Activated CD4-positive, alpha-beta memory T cell treated with anti-CD3 and anti-CD28 coated beads, Interleukin-2, amount 10 ng/mL, durations not matched to agents 7 days and 5 days (primary cell): ENCODE data around the gene SLAMF1. TPM values are rescaled to one million over a fixed set of nuclear protein-coding genes. Genes with fewer than 3 reads are reported as not detected.

Source experiments
- CTCF ChIA-PET: fragments of 350-600 bp; sonication (Branson Sonifier 250); formaldehyde crosslinking; loops from one replicate; lab custom pipeline; 2021; ENCODE audit warnings: antibody characterized with exemption, inconsistent platforms; lab: Charles Lee
- POLR2A ChIA-PET: fragments of 350-600 bp; sonication (Branson Sonifier 250); formaldehyde crosslinking; loops from one replicate; lab custom pipeline; 2021; ENCODE audit warnings: antibody characterized with exemption; lab: Charles Lee
- DNase-seq: peaks from one replicate; pipeline ENCODE4 v3.0.0-alpha.2; 2020
- H3K27ac Mint-ChIP-seq: one replicate; pipeline ENCODE4 v1.8.0; 2021; ENCODE audit warnings: mild to moderate bottlenecking, mixed read lengths
- H3K27me3 Mint-ChIP-seq: one replicate; pipeline ENCODE4 v1.8.0; 2021; ENCODE audit warnings: mixed read lengths
- H3K36me3 Mint-ChIP-seq: one replicate; pipeline ENCODE4 v1.8.0; 2021; ENCODE audit warnings: low read depth, mixed read lengths
- H3K4me1 Mint-ChIP-seq: one replicate; pipeline ENCODE4 v1.8.0; 2021; ENCODE audit warnings: mixed read lengths
- H3K4me3 Mint-ChIP-seq: one replicate; pipeline ENCODE4 v1.8.0; 2021; ENCODE audit warnings: mild to moderate bottlenecking, mixed read lengths
- H3K9me3 Mint-ChIP-seq: one replicate; pipeline ENCODE4 v1.8.0; 2021; ENCODE audit warnings: mixed read lengths
- total RNA-seq, 2 experiments: library from RNA; stranded (reverse); gene quantifications; one replicate each; pipeline ENCODE4 v1.2.3, GENCODE V29; 2021

Gene SLAMF1
- total RNA-seq, 2 experiments from 2014 or later = 106 to 113 TPM

- H3K36me3 Mint-ChIP-seq = peaks cover 93% of the 10 kb centered on the region
- peak overlapping the region; percentile 95 for H3K27ac Mint-ChIP-seq
- CTCF ChIA-PET = interaction anchor here (0.8 to 1.2 kb wide), 3 partner anchors 8 to 9 kb away, joined by 3 to 4 read pairs (median 3); no protein-coding TSS in a partner anchor
- no peaks in the 10 kb centered on the region for H3K27me3 Mint-ChIP-seq
- H3K4me1 Mint-ChIP-seq = peaks cover 95% of the 10 kb centered on the region
- peak; percentile 73 for DNase-seq
- POLR2A ChIA-PET = interaction anchor here (1.0 to 1.8 kb wide), 5 partner anchors 8 to 27 kb away, joined by 3 to 11 read pairs (median 10); partner anchors contain the start of gene SLAMF1
- peak overlapping the region; percentile 70 for H3K4me3 Mint-ChIP-seq
- H3K9me3 Mint-ChIP-seq = no peaks in the 10 kb centered on the region
Measured at GRCh38 chr1:160637821-160638539, 8.9 kb downstream of the SLAMF1 start.

- peak overlapping the region; percentile 95 for H3K27ac Mint-ChIP-seq
- H3K4me1 Mint-ChIP-seq = peaks cover 94% of the 10 kb centered on the region
- H3K4me3 Mint-ChIP-seq = peak overlapping the region; percentile 70
- H3K9me3 Mint-ChIP-seq = no peaks in the 10 kb centered on the region
- peaks cover 91% of the 10 kb centered on the region for H3K36me3 Mint-ChIP-seq
- DNase-seq = no peak
- ChIA-PET CTCF (interaction anchor here (1.2 kb wide), 1 partner anchor 9 kb away, joined by 3 read pairs; no protein-coding TSS in a partner anchor), POLR2A (interaction anchor here (0.9 to 1.8 kb wide), 6 partner anchors 8 to 28 kb away, joined by 4 to 11 read pairs (median 8); partner anchors contain the start of gene SLAMF1)
- no peaks in the 10 kb centered on the region for H3K27me3 Mint-ChIP-seq
Measured at GRCh38 chr1:160637065-160637464, 9.8 kb downstream of the SLAMF1 start.

GRCh38 chr1:160636547-160636946, 10.3 kb downstream of the SLAMF1 start:
- Mint-ChIP-seq H3K9me3 (no peaks in the 10 kb centered on the region), H3K27ac (peak overlapping the region; percentile 95), H3K4me3 (no peak overlapping the region), H3K36me3 (peaks cover 91% of the 10 kb centered on the region), H3K4me1 (peaks cover 94% of the 10 kb centered on the region), H3K27me3 (no peaks in the 10 kb centered on the region)
- POLR2A ChIA-PET = interaction anchor here (0.9 to 1.8 kb wide), 3 partner anchors 10 to 28 kb away, joined by 4 to 5 read pairs (median 4); partner anchors contain the start of gene SLAMF1
- DNase-seq = no peak
- CTCF ChIA-PET = no interaction called here

- H3K9me3 Mint-ChIP-seq = no peaks in the 10 kb centered on the region
- H3K27ac Mint-ChIP-seq = peak overlapping the region; percentile 95
- H3K27me3 Mint-ChIP-seq = no peaks in the 10 kb centered on the region
- peaks cover 95% of the 10 kb centered on the region for H3K4me1 Mint-ChIP-seq
- CTCF ChIA-PET = no interaction called here
- POLR2A ChIA-PET = interaction anchor here (0.6 to 1.0 kb wide), 3 partner anchors 14 to 39 kb away, joined by 3 to 4 read pairs (median 3); no protein-coding TSS in a partner anchor
- H3K4me3 Mint-ChIP-seq = no peak overlapping the region
- no peak for DNase-seq
- H3K36me3 Mint-ChIP-seq = peaks cover 94% of the 10 kb centered on the region
Measured at GRCh38 chr1:160636076-160636475, 10.8 kb downstream of the SLAMF1 start.

- peaks cover 97% of the 10 kb centered on the region for H3K36me3 Mint-ChIP-seq
- H3K4me1 Mint-ChIP-seq = peaks cover 97% of the 10 kb centered on the region
- H3K9me3 Mint-ChIP-seq = no peaks in the 10 kb centered on the region
- peak overlapping the region; percentile 40 for H3K4me3 Mint-ChIP-seq
- H3K27me3 Mint-ChIP-seq = no peaks in the 10 kb centered on the region
- CTCF ChIA-PET = interaction anchor here (0.6 kb wide), 1 partner anchor 16 kb away, joined by 3 read pairs; no protein-coding TSS in a partner anchor
- POLR2A ChIA-PET = interaction anchor here (0.6 to 1.3 kb wide), 5 partner anchors 10 to 41 kb away, joined by 3 to 4 read pairs (median 3); no protein-coding TSS in a partner anchor
- DNase-seq = no peak
- peak overlapping the region; percentile 89 for H3K27ac Mint-ChIP-seq
Measured at GRCh38 chr1:160634543-160635491, 12.0 kb downstream of the SLAMF1 start.

GRCh38 chr1:160633330-160633903, 13.4 kb downstream of the SLAMF1 start:
- no peaks in the 10 kb centered on the region for H3K27me3 Mint-ChIP-seq
- peaks cover 95% of the 10 kb centered on the region for H3K4me1 Mint-ChIP-seq
- no peak for DNase-seq
- H3K4me3 Mint-ChIP-seq = peak overlapping the region; percentile 48
- ChIA-PET POLR2A (interaction anchor here (1.0 to 15.6 kb wide), 7 partner anchors 10 to 75 kb away, joined by 5 to 362 read pairs (median 7); partner anchors contain the start of gene SLAMF1), CTCF (interaction anchor here (1.0 to 1.6 kb wide), 2 partner anchors 42 to 201 kb away, joined by 4 to 6 read pairs; no protein-coding TSS in a partner anchor)
- H3K36me3 Mint-ChIP-seq = peaks cover 90% of the 10 kb centered on the region
- H3K9me3 Mint-ChIP-seq = no peaks in the 10 kb centered on the region
- H3K27ac Mint-ChIP-seq = peak overlapping the region; percentile 89

- H3K9me3 Mint-ChIP-seq = no peaks in the 10 kb centered on the region
- no peak overlapping the region for H3K4me3 Mint-ChIP-seq
- DNase-seq = no peak
- H3K27ac Mint-ChIP-seq = peak overlapping the region; percentile 99
- CTCF ChIA-PET = interaction anchor here (0.8 to 1.6 kb wide), 4 partner anchors 25 to 200 kb away, joined by 3 to 6 read pairs (median 4); no protein-coding TSS in a partner anchor
- POLR2A ChIA-PET = interaction anchor here (0.8 to 15.6 kb wide), 13 partner anchors 8 to 179 kb away, joined by 3 to 362 read pairs (median 5); partner anchors contain the start of gene SLAMF1
- no peaks in the 10 kb centered on the region for H3K27me3 Mint-ChIP-seq
- peaks cover 95% of the 10 kb centered on the region for H3K4me1 Mint-ChIP-seq
- peaks cover 90% of the 10 kb centered on the region for H3K36me3 Mint-ChIP-seq
Measured at GRCh38 chr1:160631983-160632625, 14.7 kb downstream of the SLAMF1 start.

GRCh38 chr1:160630523-160631451, 16.1 kb downstream of the SLAMF1 start:
- Mint-ChIP-seq H3K4me3 (peak overlapping the region; percentile 54), H3K9me3 (no peaks in the 10 kb centered on the region), H3K4me1 (peaks cover 95% of the 10 kb centered on the region), H3K27me3 (no peaks in the 10 kb centered on the region), H3K27ac (peak overlapping the region; percentile 99), H3K36me3 (peaks cover 88% of the 10 kb centered on the region)
- DNase-seq = no peak
- ChIA-PET CTCF (interaction anchor here (1.3 to 3.5 kb wide), 4 partner anchors 9 to 42 kb away, joined by 5 to 23 read pairs (median 13); partner anchors contain the start of gene SLAMF1), POLR2A (interaction anchor here (1.0 to 15.6 kb wide), 7 partner anchors 9 to 55 kb away, joined by 3 to 362 read pairs (median 23); partner anchors contain the start of gene SLAMF1)

GRCh38 chr1:160629286-160630210, 17.3 kb downstream of the SLAMF1 start:
- Mint-ChIP-seq H3K27ac (peak overlapping the region; percentile 99), H3K4me3 (peak overlapping the region; percentile 62), H3K9me3 (no peaks in the 10 kb centered on the region), H3K4me1 (peaks cover 96% of the 10 kb centered on the region), H3K36me3 (peaks cover 89% of the 10 kb centered on the region), H3K27me3 (no peaks in the 10 kb centered on the region)
- POLR2A ChIA-PET = interaction anchor here (0.6 to 15.6 kb wide), 14 partner anchors 8 to 78 kb away, joined by 3 to 362 read pairs (median 12); partner anchors contain the start of gene SLAMF1
- DNase-seq = peak; percentile 81
- CTCF ChIA-PET = interaction anchor here (0.8 to 3.5 kb wide), 9 partner anchors 8 to 322 kb away, joined by 3 to 23 read pairs (median 5); partner anchors contain the start of gene SLAMF1
